ENCODE data around the gene XPOT.

Gene XPOT

GRCh38 chr12:64418209-64418608, 14.0 kb downstream of the XPOT start:
- no peak for DNase-seq (ENCODE audit: low read depth)

- no peak for DNase-seq (ENCODE audit: low read depth)
Observed at GRCh38 chr12:64419696-64420095, 15.5 kb downstream of the XPOT start.

DNA sequence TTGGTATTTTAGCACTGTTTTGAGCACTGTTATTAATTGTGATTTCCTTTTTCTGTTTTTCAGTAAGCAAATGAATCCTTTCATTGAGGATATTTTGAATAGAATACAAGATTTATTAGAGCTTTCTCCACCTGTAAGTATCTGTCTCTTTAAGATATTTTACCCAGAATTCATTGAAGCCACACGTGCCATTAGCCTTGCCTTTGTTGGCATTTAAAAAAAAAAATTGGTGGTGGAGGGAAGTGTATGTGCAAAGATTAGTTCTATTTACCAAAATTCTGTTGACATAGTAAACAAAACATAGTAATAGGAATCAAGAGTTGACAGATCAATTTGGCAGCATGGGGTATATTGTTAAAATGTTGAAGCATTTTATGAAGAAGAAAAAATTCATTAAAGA, 23.8 kb downstream of the XPOT start:
- no peak for DNase-seq (ENCODE audit: low read depth)

DNA sequence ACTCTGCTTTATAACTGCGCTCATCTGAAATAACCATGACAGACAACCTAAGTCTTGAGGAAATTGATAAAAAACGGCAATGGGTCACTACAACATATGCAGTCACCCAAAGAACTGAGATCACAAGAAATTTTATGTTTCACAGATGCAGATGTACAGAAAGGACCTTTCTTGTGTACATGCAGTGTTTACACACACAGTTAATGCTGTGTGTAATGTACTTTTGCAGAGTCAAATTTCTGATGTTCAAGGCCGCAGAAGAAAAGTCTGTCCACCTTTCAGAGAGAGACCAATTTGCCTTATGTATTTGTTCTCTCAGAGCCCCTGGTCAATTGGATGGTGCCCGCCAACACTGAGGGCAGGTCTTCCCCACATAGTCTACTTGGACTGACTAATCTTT, 24.8 kb downstream of the XPOT start:
- DNase-seq (ENCODE audit: low read depth): no peak

GRCh38 chr12:64430886-64431285, 26.7 kb downstream of the XPOT start:
- no peak for DNase-seq (ENCODE audit: low read depth)

- DNase-seq (ENCODE audit: low read depth): no peak
Observed at GRCh38 chr12:64431791-64432190, 27.6 kb downstream of the XPOT start.

DNA sequence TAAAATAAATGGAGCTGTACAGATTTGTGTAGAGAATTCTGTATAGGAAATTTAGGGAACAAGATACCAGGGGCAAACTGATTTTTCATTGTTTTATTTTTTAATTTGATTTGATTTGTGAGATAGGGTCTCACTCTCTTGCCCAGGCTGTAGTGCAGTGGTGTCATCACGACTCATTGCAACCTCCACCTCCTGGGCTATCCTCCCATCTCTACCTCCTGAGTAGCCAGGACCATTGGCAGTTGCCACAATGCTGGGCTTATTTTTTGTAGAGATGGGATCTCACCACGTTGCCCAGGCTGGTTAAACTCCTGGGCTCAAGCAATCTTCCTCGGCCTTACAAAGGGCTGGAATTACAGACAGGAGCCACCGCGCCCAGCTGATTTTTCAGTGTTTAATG, 29.7 kb downstream of the XPOT start:
- no peak for DNase-seq (ENCODE audit: low read depth)

- DNase-seq (ENCODE audit: low read depth): no peak
Observed at GRCh38 chr12:64440100-64440499, 35.9 kb downstream of the XPOT start.

DNA sequence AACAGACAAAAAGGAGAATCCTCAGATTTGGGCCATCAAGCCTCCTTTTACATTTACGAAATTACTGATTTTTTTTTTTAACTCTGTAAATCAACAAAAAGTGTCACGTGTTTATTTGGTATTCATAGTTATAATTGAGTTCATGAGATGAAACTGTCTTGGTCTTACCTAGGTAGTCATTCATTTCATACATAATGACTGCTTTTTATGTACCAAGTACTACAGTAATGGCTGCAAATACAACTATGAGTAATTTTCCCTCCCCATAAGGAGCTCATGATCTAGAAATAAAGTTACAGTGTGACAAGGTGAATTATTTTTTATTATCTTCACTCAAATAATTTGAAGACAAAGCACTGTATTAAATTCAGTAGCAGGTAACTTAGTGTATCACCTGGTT, 41.3 kb downstream of the XPOT start:
- DNase-seq (ENCODE audit: low read depth): no peak

GRCh38 chr12:64446295-64446694, 42.1 kb downstream of the XPOT start:
- DNase-seq (ENCODE audit: low read depth): no peak

GRCh38 chr12:64450057-64450640, 46.0 kb downstream of the XPOT start:
- no peak for DNase-seq (ENCODE audit: low read depth)

DNA sequence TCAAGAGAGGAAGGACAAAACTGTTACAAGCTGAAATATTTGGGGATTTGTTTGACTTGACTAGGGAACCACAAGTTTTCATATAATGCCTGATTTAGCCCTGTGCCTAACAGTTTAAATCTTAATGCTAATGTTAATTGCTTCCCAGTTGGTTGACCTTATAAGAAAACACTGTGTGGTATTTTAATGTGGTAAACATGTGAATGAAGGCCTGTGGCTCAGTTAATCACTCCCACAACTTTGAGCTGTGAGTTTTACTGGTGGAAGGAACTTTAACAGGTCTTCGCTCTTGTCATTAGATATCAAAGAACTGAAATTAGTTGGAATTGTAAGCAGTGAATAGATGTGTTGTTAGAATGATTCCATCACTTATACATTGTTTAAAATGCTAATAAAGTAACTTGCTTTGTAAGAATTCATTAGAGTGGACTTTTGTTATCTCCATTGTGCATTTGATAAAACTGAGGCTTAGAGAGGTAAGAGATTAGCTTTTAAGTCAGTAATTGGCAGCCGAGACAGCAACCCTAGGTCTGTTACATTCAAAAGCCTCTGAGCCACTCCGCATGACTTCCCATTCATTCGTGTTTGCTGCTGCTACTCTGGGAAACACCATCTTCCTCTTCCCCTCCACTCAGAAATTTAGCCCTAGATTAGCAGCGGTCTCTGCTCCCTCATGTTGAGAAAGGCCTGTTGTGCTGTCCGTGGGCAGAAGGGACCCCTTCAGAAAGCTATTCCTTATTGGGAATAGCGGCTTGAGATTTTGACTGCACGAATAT, 46.7 kb downstream of the XPOT start:
- DNase-seq (ENCODE audit: low read depth): no peak

DNA sequence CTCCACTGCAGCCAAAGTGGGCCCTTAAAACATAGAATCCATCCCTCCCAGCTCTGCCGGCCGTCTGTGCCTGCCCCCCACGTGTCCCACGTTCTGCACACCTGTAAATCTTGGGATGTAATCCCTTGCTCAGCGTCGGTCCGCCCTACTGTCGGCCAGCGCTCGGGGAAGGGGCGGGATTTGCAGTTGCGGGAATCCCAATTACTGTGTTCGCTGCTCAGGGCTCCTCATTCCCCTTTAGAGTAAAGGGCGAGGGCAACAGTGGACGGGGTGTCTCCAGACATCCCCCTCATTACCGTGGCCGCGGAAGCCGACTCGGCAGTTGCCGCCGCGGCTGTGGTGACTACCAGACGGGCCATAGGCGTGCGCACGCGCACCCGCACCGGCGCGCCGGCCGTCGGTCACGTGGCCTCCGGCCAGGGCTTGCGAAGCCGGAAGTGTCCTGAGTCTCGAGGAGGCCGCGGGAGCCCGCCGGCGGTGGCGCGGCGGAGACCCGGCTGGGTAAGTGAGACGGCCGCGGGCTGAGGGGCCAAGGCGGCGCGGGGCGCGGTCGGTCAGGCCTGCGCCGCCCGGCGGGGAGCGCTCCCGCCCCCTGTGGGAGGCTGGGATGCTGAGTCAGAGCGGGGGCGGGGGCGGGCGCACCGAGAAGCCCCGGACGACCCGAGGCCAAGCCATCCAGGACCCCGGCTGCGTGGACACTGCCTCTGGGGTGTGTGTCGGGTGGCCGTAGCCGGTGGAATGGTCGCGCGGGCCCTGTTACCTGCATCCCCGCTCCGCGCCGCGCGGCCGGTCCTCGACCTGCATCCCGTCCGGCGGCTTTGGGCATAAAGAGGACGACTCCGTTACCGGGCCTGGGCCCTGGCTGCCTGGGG, 47.7 kb downstream of the XPOT start, which contains the start of gene TBK1:
TBK1 (plus strand) TSS at position 434 of the 872 bp plus-strand sequence. CDS start 3,751 bp downstream, outside the sequence.
- peak; percentile 66 for DNase-seq (ENCODE audit: low read depth)

GRCh38 chr12:64452559-64453329, 48.6 kb downstream of the XPOT start:
- DNase-seq (ENCODE audit: low read depth): no peak

- DNase-seq (ENCODE audit: low read depth): no peak
Observed at GRCh38 chr12:64455506-64455905, 51.3 kb downstream of the XPOT start.

- no peak for DNase-seq (ENCODE audit: low read depth)
Observed at GRCh38 chr12:64456119-64456518, 51.9 kb downstream of the XPOT start.

GRCh38 chr12:64457032-64457431, 52.8 kb downstream of the XPOT start:
- no peak for DNase-seq (ENCODE audit: low read depth)

DNA sequence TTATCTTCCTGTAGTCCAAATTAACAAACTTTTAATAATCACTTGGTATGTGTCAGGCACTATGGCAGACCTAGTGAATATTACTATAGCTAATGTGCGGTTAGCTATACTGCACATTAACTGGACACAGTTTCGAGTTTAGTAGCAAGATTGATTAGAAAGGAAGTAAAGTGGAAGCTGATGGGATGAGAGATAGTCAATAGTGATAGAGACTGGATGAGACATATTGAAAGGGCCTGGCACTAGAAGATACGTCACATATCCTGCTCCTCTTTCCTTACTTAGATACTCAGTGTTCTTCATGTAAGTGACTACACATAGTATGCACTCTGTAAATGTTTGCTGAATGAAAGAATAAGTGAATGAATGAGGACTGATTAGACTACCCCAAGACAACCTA, 53.3 kb downstream of the XPOT start:
- DNase-seq (ENCODE audit: low read depth): no peak

DNA sequence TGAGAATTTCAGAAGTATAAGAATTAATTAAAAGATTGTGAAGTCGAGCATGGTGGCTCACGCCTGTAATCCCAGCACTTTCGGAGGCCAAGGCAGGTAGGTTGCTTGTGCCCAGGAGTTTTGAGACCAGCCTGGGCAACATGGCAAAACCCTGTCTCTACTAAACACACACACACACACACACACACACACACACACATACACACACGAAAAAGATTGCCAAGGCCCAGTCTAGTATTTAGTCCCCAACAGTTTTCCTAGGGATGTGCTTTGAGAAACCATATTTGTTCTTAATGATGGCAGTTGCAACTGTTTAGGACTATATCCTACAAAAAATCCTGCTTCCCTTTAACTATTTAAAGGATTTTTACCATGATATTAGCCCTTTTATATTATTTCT, 53.7 kb downstream of the XPOT start:
- no peak for DNase-seq (ENCODE audit: low read depth)

DNA sequence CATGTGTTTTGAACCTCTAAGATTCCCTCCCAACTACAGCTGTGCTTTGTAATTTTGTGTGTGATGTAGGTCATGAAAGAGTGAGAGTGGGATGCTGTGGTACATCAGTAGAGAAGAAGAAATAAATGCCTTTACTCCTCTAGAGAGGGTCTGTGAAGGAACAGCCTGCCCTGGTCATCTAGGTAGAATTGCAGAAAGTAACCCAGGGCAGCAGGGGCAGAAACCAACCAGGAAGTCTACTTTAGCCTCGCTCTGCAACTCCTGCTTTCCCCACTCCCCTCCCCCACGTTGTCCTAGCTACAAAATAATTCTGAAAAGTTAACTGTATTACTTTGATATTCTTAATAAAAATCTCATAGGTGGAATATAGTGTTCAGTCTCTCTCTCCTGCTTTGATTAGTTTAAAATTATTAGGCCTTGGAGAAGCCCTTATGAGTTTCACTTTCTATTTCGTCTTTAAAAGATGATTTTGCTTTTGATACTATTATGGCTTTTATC, 55.3 kb downstream of the XPOT start:
- no peak for DNase-seq (ENCODE audit: low read depth)

DNA sequence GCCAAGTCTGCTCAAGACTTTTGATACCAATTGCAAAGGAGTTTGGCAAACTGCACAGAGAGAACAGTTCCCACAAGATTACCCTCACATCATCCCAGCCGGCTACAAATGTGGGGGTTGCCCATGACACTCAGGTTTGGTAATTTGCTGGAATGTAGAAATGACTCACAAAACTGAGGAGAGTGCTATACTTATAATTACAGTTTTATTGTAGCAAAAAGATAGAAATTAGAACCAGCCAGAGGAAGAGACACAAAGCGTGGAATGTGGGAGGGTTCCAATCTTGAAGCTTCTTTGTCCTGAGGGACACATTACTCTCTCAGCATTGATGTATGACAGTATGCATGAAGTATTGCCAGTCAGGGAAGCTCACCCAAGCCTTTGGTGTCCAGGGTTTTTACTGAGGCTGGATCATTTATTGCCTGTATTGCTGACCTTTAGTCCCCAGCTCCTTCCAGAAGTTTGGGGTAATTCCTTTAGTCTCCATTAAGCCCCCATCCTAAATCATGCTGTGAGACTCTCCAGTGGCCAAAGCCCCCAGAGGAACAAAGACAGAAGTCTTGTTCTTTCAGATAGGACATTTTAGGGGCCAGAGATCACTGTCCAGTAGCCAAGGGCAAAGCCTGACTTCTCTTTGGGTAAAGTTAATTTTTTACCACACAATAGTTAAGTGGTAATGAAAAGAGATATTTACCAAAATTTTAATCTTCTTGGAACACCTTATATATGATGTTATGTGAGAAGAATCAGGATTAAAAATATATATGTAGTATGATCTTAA, 57.6 kb downstream of the XPOT start:
- no peak for DNase-seq (ENCODE audit: low read depth)
